Fibroblast of the conjunctiva (primary cell): ENCODE measurements around the gene STRADA.
A peak's percentile ranks its signal among the peaks of the same experiment; 100 is the strongest.

Source experiments
- DNase-seq: peaks from one replicate; pipeline ENCODE4 v3.0.0-alpha.2; 2010; ENCODE audit warnings: low read depth

STRADA gene

GRCh38 chr17:63700528-63701455 is 40.8 kb downstream of the STRADA start:
- DNase-seq: no peak

GRCh38 chr17:63699638-63700527 is 41.7 kb downstream of the STRADA start, which contains the start of gene LIMD2:
TSS of gene LIMD2 (minus strand) at chr17:63700125. CDS start at chr17:63699298, 827 bp downstream.
- DNase-seq: no peak

GRCh38 chr17:63698886-63699637 is 42.5 kb downstream of the STRADA start:
- no peak for DNase-seq

GRCh38 chr17:63698381-63698885 is 43.2 kb downstream of the STRADA start:
- DNase-seq: no peak

- no peak for DNase-seq
These were observed 44.0 kb downstream of the STRADA start for GRCh38 chr17:63697341-63698286.

GRCh38 chr17:63696381-63696961 is 45.1 kb downstream of the STRADA start:
- DNase-seq: peak; percentile 20

GRCh38 chr17:63695889-63696288 is 45.7 kb downstream of the STRADA start:
- no peak for DNase-seq

GRCh38 chr17:63694950-63695773 is 46.4 kb downstream of the STRADA start:
- DNase-seq: no peak

GRCh38 chr17:63694229-63694949 is 47.2 kb downstream of the STRADA start:
- no peak for DNase-seq

GRCh38 chr17:63693411-63694113 is 48.0 kb downstream of the STRADA start:
- DNase-seq: no peak

GRCh38 chr17:63692195-63692816 is 49.3 kb downstream of the STRADA start:
- DNase-seq: no peak

- no peak for DNase-seq
These were observed 52.1 kb downstream of the STRADA start for GRCh38 chr17:63689479-63689878.

GRCh38 chr17:63688396-63689020 is 53.1 kb downstream of the STRADA start:
- no peak for DNase-seq

- DNase-seq: no peak
These were observed 55.4 kb downstream of the STRADA start for GRCh38 chr17:63686138-63686685.

GRCh38 chr17:63685578-63685977 is 56.0 kb downstream of the STRADA start:
- no peak for DNase-seq

GRCh38 chr17:63685041-63685440 is 56.6 kb downstream of the STRADA start:
- DNase-seq: no peak

GRCh38 chr17:63682981-63683380 is 58.6 kb downstream of the STRADA start:
- no peak for DNase-seq
